Neuronal stem cell (in vitro differentiated cells): Measurements from ENCODE around the gene SMYD3.

ENCODE experiments used
- DNase-seq: peaks from one replicate; pipeline ENCODE4 v3.0.0-alpha.2; 2013; ENCODE audit warnings: low spot score
- H2AFZ ChIP-seq: one replicate; pipeline ENCODE4 v1.6.1; 2013; ENCODE audit warnings: mild to moderate bottlenecking, low read length, inconsistent platforms
- H2AK5ac ChIP-seq: 2 replicates; pipeline ENCODE4 v1.6.1; 2013; ENCODE audit warnings: low read depth, mild to moderate bottlenecking, inconsistent platforms, low read length, moderate library complexity, mixed read lengths
- H2BK120ac ChIP-seq: 2 replicates; pipeline ENCODE4 v1.6.1; 2013; ENCODE audit warnings: low read depth, mild to moderate bottlenecking, inconsistent platforms, low read length, moderate library complexity, mixed read lengths
- H2BK12ac ChIP-seq: one replicate; pipeline ENCODE4 v1.6.1; 2013; ENCODE audit warnings: low read length, inconsistent platforms
- H2BK15ac ChIP-seq: 2 replicates; pipeline ENCODE4 v1.6.1; 2013; ENCODE audit warnings: mild to moderate bottlenecking, low read length, inconsistent platforms, mixed read lengths
- H2BK5ac ChIP-seq: one replicate; pipeline ENCODE4 v1.6.1; 2013; ENCODE audit warnings: inconsistent platforms, mild to moderate bottlenecking, low read length, moderate library complexity
- H3K14ac ChIP-seq: one replicate; pipeline ENCODE4 v1.6.1; 2013; ENCODE audit warnings: low read length, inconsistent platforms
- H3K18ac ChIP-seq: 2 replicates; pipeline ENCODE4 v1.6.1; 2013; ENCODE audit warnings: low read length, inconsistent platforms
- H3K23ac ChIP-seq: 2 replicates; pipeline ENCODE4 v1.6.1; 2013; ENCODE audit warnings: low read depth, mild to moderate bottlenecking, mixed read lengths, low read length, inconsistent platforms; ENCODE audit not compliant: poor library complexity
- H3K27ac ChIP-seq: replicated peaks from 3 replicates; pipeline ENCODE4 v1.5.1; 2013; ENCODE audit warnings: low read length, inconsistent platforms
- H3K27me3 ChIP-seq, 3 experiments: 2 replicates each; pipeline ENCODE4 v1.6.1; 2013; ENCODE audit warnings: low read length in 3 of 3, mild to moderate bottlenecking in 2 of 3, inconsistent platforms in 1 of 3, low read depth in 1 of 3, mixed read lengths in 1 of 3, moderate library complexity in 1 of 3; ENCODE audit not compliant: control insufficient read depth in 3 of 3, insufficient read depth in 3 of 3
- H3K36me3 ChIP-seq, 2 donors: replicated peaks in 1 of 2; 2 replicates each; pipeline ENCODE4 v1.6.1; 2013; ENCODE audit warnings: low read length in 2 of 2; ENCODE audit not compliant: control insufficient read depth in 2 of 2, insufficient read depth in 2 of 2
- H3K4ac ChIP-seq: 2 replicates; pipeline ENCODE4 v1.6.1; 2013; ENCODE audit warnings: inconsistent platforms, mild to moderate bottlenecking, low read length, moderate library complexity
- H3K4me1 ChIP-seq, 2 donors: 1 replicate in 1 of 2; 2 replicates in 1 of 2; pipeline ENCODE4 v1.6.1; 2013; ENCODE audit warnings: low read length in 2 of 2, low read depth in 1 of 2; ENCODE audit not compliant: control insufficient read depth in 2 of 2, insufficient read depth in 1 of 2
- H3K4me2 ChIP-seq: one replicate; pipeline ENCODE4 v1.6.1; 2013; ENCODE audit warnings: mild to moderate bottlenecking, low read length, inconsistent platforms; ENCODE audit not compliant: insufficient read depth, poor library complexity, severe bottlenecking
- H3K4me3 ChIP-seq, 2 donors: 2 replicates each; pipeline ENCODE4 v1.5.1; 2013; ENCODE audit warnings: low read length in 2 of 2, mild to moderate bottlenecking in 2 of 2, inconsistent platforms in 1 of 2, moderate library complexity in 1 of 2
- H3K79me1 ChIP-seq: one replicate; pipeline ENCODE4 v1.6.1; 2013; ENCODE audit warnings: low read depth, mild to moderate bottlenecking, inconsistent platforms, low read length, moderate library complexity
- H3K9ac ChIP-seq: one replicate; pipeline ENCODE4 v1.6.1; 2013; ENCODE audit warnings: mild to moderate bottlenecking, low read depth, low read length, inconsistent platforms; ENCODE audit not compliant: poor library complexity
- H3K9me3 ChIP-seq, 2 donors: replicated peaks in 1 of 2; 2 replicates each; pipeline versions ENCODE3 to v1.6.1; 2013; ENCODE audit warnings: low read length in 2 of 2, mild to moderate bottlenecking in 2 of 2, inconsistent platforms in 1 of 2, low read depth in 1 of 2, mixed read lengths in 1 of 2, moderate library complexity in 1 of 2; ENCODE audit not compliant: control insufficient read depth in 2 of 2, insufficient read depth in 1 of 2
- H4K8ac ChIP-seq: one replicate; pipeline ENCODE4 v1.6.1; 2013; ENCODE audit warnings: low read depth, mild to moderate bottlenecking, inconsistent platforms, low read length, moderate library complexity
- H4K91ac ChIP-seq: one replicate; pipeline ENCODE4 v1.6.1; 2013; ENCODE audit warnings: low read length, low read depth, mild to moderate bottlenecking, inconsistent platforms; ENCODE audit not compliant: poor library complexity
- whole genome bisulfite sequencing, 2 donors: extraction: QIAGEN DNeasy Blood & Tissue Kit; methylation state at CpG; one replicate each; pipeline ENCODE4 v1.1.7; 2013; ENCODE audit warnings: missing lambda C conversion rate in 2 of 2, mixed read lengths in 1 of 2; ENCODE audit not compliant: insufficient read length in 2 of 2, insufficient replicate concordance in 1 of 2; ENCODE audit errors: extremely low coverage in 2 of 2; 5-methylcytosine and 5-hydroxymethylcytosine counted together

SMYD3 gene

DNA sequence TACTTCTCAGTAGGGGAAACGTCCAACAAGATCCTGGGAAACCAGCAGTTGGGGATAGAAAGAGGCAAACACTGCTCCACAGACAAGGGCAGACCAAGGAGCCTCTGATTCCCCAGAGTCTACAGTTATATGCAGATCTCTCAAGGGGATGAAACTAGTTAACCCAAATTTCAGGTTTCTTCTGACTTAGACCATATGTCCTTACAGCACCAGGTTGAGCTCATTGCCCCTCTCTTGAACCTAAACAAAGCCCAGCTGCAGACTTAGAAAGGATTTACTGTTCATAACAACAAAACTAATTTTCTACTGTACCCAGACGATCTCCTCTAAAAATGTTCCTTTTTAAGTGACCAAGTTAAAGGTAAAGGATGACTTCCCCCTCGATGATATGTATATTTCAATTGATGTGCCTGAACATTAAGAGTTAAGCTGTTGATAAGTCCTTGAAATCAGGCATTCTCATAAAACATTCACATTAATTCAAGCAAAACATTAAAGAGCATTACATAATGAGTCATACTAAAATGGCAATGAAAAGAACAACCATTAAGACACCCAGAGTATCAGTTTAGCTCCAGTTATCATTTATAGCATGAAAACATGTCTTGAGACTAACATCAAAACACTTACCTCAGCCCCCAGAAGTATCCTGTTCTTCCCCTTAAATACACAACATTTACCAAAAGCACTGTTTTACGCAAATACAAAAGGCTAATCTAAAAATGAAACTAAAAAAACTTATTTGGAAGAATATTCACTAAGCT lies 24.1 kb downstream of the SMYD3 start:
- Histone ChIP-seq H3K4me3 (no peak overlapping the region), H3K27ac (no peak overlapping the region), H3K4ac (no peak overlapping the region), H3K18ac (no peak overlapping the region), H3K9me3 (no peaks in the 10 kb centered on the region), H2BK15ac (no peak overlapping the region), H3K27me3 (no peaks in the 10 kb centered on the region), H3K79me1 (no peaks in the 10 kb centered on the region), H3K23ac (no peak overlapping the region), H2BK120ac (no peak overlapping the region), H4K8ac (no peak overlapping the region), H3K36me3 (no peaks in the 10 kb centered on the region), H2BK12ac (no peak overlapping the region), H3K4me2 (no peak overlapping the region), H3K14ac (no peak overlapping the region), H2AK5ac (no peak overlapping the region), H4K91ac (no peak overlapping the region), H3K4me1 (no peaks in the 10 kb centered on the region), H3K9ac (no peak overlapping the region), H2BK5ac (no peak overlapping the region), H2AFZ (no peak overlapping the region)
- DNase-seq = no peak
- WGBS, 2 donors = no CpG with 5 or more reads among the region's 4 CpGs

DNA sequence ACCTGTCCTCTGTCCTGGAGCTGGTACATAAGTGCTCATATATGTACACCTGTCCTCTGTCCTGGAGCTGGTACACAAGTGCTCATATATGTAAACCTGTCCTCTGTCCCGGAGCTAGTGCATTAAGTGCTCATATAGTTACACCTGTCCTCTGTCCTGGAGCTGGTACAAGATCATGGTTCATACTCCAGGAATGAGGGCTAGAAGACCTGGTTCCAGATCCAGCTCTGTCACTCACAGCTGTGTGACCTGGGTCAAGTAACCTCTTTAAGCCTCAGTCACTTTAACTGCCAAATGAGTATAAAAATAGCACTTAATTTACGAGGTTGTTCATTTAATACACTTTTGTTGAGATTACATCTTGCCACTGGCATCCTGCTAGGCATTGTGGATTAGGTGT lies 28.0 kb downstream of the SMYD3 start:
- Histone ChIP-seq H3K4me2 (no peak overlapping the region), H2AK5ac (no peak overlapping the region), H3K4ac (no peak overlapping the region), H3K4me3 (no peak overlapping the region), H3K9me3 (no peaks in the 10 kb centered on the region), H3K4me1 (no peaks in the 10 kb centered on the region), H2BK5ac (no peak overlapping the region), H2BK12ac (no peak overlapping the region), H3K23ac (no peak overlapping the region), H3K14ac (no peak overlapping the region), H4K8ac (no peak overlapping the region), H3K79me1 (no peaks in the 10 kb centered on the region), H2BK15ac (no peak overlapping the region), H3K9ac (no peak overlapping the region), H3K27me3 (no peaks in the 10 kb centered on the region), H4K91ac (no peak overlapping the region), H3K27ac (no peak overlapping the region), H2AFZ (no peak overlapping the region), H2BK120ac (no peak overlapping the region), H3K36me3 (no peaks in the 10 kb centered on the region), H3K18ac (no peak overlapping the region)
- WGBS, 2 donors = no CpG with 5 or more reads among the region's 2 CpGs
- DNase-seq = no peak

DNA sequence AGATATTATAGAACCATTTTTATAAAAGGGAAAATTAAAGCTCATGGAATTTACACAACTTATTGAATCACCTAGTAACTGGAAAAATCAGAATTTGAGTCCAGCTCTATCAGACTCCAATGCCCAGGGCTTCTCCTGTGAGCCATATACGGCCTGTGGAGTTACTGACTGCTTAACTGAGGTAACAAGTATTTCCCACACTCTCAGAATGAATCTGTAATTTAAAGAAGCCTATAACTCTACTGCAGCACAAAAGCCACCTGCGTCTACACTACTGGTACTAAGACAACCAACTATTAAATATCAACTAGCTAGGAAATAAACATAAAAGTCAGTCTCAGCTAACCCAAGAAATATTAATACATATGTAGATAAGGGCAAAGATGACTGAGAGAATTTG lies 29.4 kb downstream of the SMYD3 start:
- no CpG with 5 or more reads among the region's 2 CpGs for WGBS, 2 donors
- Histone ChIP-seq H3K27me3 (no peaks in the 10 kb centered on the region), H4K8ac (no peak overlapping the region), H3K9ac (no peak overlapping the region), H3K23ac (no peak overlapping the region), H2BK15ac (no peak overlapping the region), H2BK12ac (no peak overlapping the region), H3K36me3 (no peaks in the 10 kb centered on the region), H3K79me1 (no peaks in the 10 kb centered on the region), H3K4me3 (no peak overlapping the region), H3K14ac (no peak overlapping the region), H2BK5ac (no peak overlapping the region), H3K4ac (no peak overlapping the region), H2AK5ac (no peak overlapping the region), H2AFZ (no peak overlapping the region), H2BK120ac (no peak overlapping the region), H3K4me1 (no peaks in the 10 kb centered on the region), H4K91ac (no peak overlapping the region), H3K9me3 (no peaks in the 10 kb centered on the region), H3K18ac (no peak overlapping the region), H3K27ac (no peak overlapping the region), H3K4me2 (no peak overlapping the region)
- DNase-seq = no peak

DNA sequence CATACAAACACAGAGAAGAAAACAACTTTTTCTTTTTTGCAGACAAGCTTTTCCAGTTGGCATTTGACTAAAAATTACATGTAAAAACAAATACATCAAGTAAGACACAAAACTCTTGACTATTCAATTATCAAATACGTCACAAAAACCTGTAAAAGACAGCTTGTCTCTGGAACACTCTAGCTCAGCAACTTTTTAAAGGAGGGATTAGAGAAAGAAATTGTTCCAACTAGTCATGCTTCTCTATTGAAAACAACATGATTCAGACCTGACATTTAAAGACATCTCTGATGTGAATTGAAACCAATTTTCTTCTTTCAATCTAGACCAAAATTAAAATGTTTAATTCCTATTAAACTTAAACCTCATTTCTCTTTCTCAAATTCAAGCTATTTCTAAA lies 30.3 kb downstream of the SMYD3 start:
- H3K9ac ChIP-seq = no peak overlapping the region
- no peak overlapping the region for H3K23ac ChIP-seq
- no peak overlapping the region for H2AFZ ChIP-seq
- DNase-seq = no peak
- H2BK120ac ChIP-seq = no peak overlapping the region
- no peaks in the 10 kb centered on the region for H3K79me1 ChIP-seq
- H4K8ac ChIP-seq = no peak overlapping the region
- no peaks in the 10 kb centered on the region for H3K4me1 ChIP-seq
- H3K27me3 ChIP-seq = no peaks in the 10 kb centered on the region
- no peak overlapping the region for H2BK15ac ChIP-seq
- H3K9me3 ChIP-seq = no peaks in the 10 kb centered on the region
- H3K14ac ChIP-seq = no peak overlapping the region
- no peak overlapping the region for H3K4ac ChIP-seq
- no peaks in the 10 kb centered on the region for H3K36me3 ChIP-seq
- no peak overlapping the region for H3K18ac ChIP-seq
- WGBS, 2 donors = no CpG with 5 or more reads among the region's 1 CpG
- H3K4me2 ChIP-seq = no peak overlapping the region
- no peak overlapping the region for H3K27ac ChIP-seq
- H2AK5ac ChIP-seq = no peak overlapping the region
- no peak overlapping the region for H2BK5ac ChIP-seq
- no peak overlapping the region for H2BK12ac ChIP-seq
- no peak overlapping the region for H4K91ac ChIP-seq
- no peak overlapping the region for H3K4me3 ChIP-seq
